Mesendoderm (in vitro differentiated cells): Measurements from ENCODE around the gene MAD1L1.

Source experiments
- DNase-seq: peaks from one replicate; pipeline ENCODE4 v3.0.0; 2013
- H2AK5ac ChIP-seq: 2 replicates; pipeline ENCODE4 v1.6.1; 2013; ENCODE audit warnings: low read length, inconsistent platforms
- H2BK120ac ChIP-seq: 2 replicates; pipeline ENCODE4 v1.6.1; 2013; ENCODE audit warnings: low read depth, mild to moderate bottlenecking, low read length, moderate library complexity, mixed read lengths
- H2BK15ac ChIP-seq: replicated peaks from 2 replicates; pipeline ENCODE4 v1.6.1; 2013; ENCODE audit warnings: low read depth, mild to moderate bottlenecking, moderate library complexity
- H2BK5ac ChIP-seq: 2 replicates; pipeline ENCODE4 v1.6.1; 2013; ENCODE audit warnings: low read length, inconsistent platforms
- H3K18ac ChIP-seq: 2 replicates; pipeline ENCODE4 v1.6.1; 2013; ENCODE audit warnings: mild to moderate bottlenecking, low read length, mixed read lengths
- H3K23ac ChIP-seq: one replicate; pipeline ENCODE4 v1.6.1; 2013; ENCODE audit warnings: low read length
- H3K27ac ChIP-seq: 2 replicates; pipeline ENCODE4 v1.5.1; 2013; ENCODE audit warnings: low read depth, mild to moderate bottlenecking, inconsistent platforms, low read length, moderate library complexity
- H3K27me3 ChIP-seq: 2 replicates; pipeline ENCODE4 v1.6.1; 2013; ENCODE audit warnings: low read length, control low read depth, mild to moderate bottlenecking, inconsistent platforms; ENCODE audit not compliant: insufficient read depth, poor library complexity
- H3K36me3 ChIP-seq: 2 replicates; pipeline ENCODE4 v1.6.1; 2013; ENCODE audit warnings: low read length, inconsistent platforms; ENCODE audit not compliant: control insufficient read depth, insufficient read depth
- H3K4ac ChIP-seq: one replicate; pipeline ENCODE4 v1.6.1; 2013; ENCODE audit warnings: low read depth, mild to moderate bottlenecking, low read length, moderate library complexity
- H3K4me1 ChIP-seq: 2 replicates; pipeline ENCODE4 v1.6.1; 2013; ENCODE audit warnings: low read depth, low read length, inconsistent platforms; ENCODE audit not compliant: control insufficient read depth
- H3K4me2 ChIP-seq: 2 replicates; pipeline ENCODE4 v1.6.1; 2013; ENCODE audit warnings: low read length
- H3K4me3 ChIP-seq: 2 replicates; pipeline ENCODE4 v1.5.1; 2013; ENCODE audit warnings: mild to moderate bottlenecking, low read length
- H3K56ac ChIP-seq: one replicate; pipeline ENCODE4 v1.6.1; 2013; ENCODE audit warnings: low read length
- H3K79me1 ChIP-seq: 2 replicates; pipeline ENCODE4 v1.6.1; 2013; ENCODE audit warnings: low read length, inconsistent platforms
- H3K79me2 ChIP-seq: 2 replicates; pipeline ENCODE4 v1.6.1; 2013; ENCODE audit warnings: mild to moderate bottlenecking, low read length; ENCODE audit not compliant: control insufficient read depth, insufficient read depth
- H3K9ac ChIP-seq: 2 replicates; pipeline ENCODE4 v1.6.1; 2013; ENCODE audit warnings: low read length, inconsistent platforms
- H4K5ac ChIP-seq: one replicate; pipeline ENCODE4 v1.6.1; 2013; ENCODE audit warnings: low read length
- H4K8ac ChIP-seq: one replicate; pipeline ENCODE4 v1.6.1; 2013; ENCODE audit warnings: low read depth, mild to moderate bottlenecking, control low read depth, low read length, moderate library complexity
- WGBS: extraction: QIAGEN DNeasy Blood & Tissue Kit; methylation state at CpG from one replicate; pipeline ENCODE4 v1.1.7; 2013; ENCODE audit warnings: low lambda C conversion rate, missing lambda C conversion rate; ENCODE audit not compliant: insufficient coverage; ENCODE audit errors: extremely low coverage; 5-methylcytosine and 5-hydroxymethylcytosine counted together

MAD1L1 gene

GRCh38 chr7:2030475-2031450, 202.0 kb downstream of the MAD1L1 start:
- H3K56ac ChIP-seq = no peak overlapping the region
- no peak overlapping the region for H3K27ac ChIP-seq
- H4K8ac ChIP-seq = no peak overlapping the region
- no peak overlapping the region for H2BK15ac ChIP-seq
- H3K27me3 ChIP-seq = no peaks in the 10 kb centered on the region
- no peak overlapping the region for H3K4me3 ChIP-seq
- no peaks in the 10 kb centered on the region for H3K79me1 ChIP-seq
- no peak overlapping the region for H2BK5ac ChIP-seq
- H2BK120ac ChIP-seq = no peak overlapping the region
- peaks cover 2% of the 10 kb centered on the region for H3K4me1 ChIP-seq
- no CpG with 5 or more reads among the region's 32 CpGs for WGBS
- H3K4ac ChIP-seq = no peak overlapping the region
- H3K18ac ChIP-seq = no peak overlapping the region
- no peak overlapping the region for H2AK5ac ChIP-seq
- H3K36me3 ChIP-seq = no peaks in the 10 kb centered on the region
- no peak overlapping the region for H3K23ac ChIP-seq
- no peaks in the 10 kb centered on the region for H3K79me2 ChIP-seq
- H3K4me2 ChIP-seq = no peak overlapping the region
- H3K9ac ChIP-seq = no peak overlapping the region
- H4K5ac ChIP-seq = no peak overlapping the region
- no peak for DNase-seq

GRCh38 chr7:2029936-2030335, 202.8 kb downstream of the MAD1L1 start:
- Histone ChIP-seq H4K8ac (no peak overlapping the region), H3K4me2 (no peak overlapping the region), H2AK5ac (no peak overlapping the region), H4K5ac (no peak overlapping the region), H3K4me1 (peaks cover 2% of the 10 kb centered on the region), H3K27me3 (no peaks in the 10 kb centered on the region), H2BK15ac (no peak overlapping the region), H3K4me3 (no peak overlapping the region), H3K9ac (no peak overlapping the region), H3K36me3 (no peaks in the 10 kb centered on the region), H3K4ac (no peak overlapping the region), H2BK120ac (no peak overlapping the region), H3K27ac (no peak overlapping the region), H3K18ac (no peak overlapping the region), H3K79me2 (no peaks in the 10 kb centered on the region), H2BK5ac (no peak overlapping the region), H3K79me1 (no peaks in the 10 kb centered on the region), H3K23ac (no peak overlapping the region), H3K56ac (no peak overlapping the region)
- no CpG with 5 or more reads among the region's 15 CpGs for WGBS
- no peak for DNase-seq

- no peak overlapping the region for H3K27ac ChIP-seq
Measured at GRCh38 chr7:2029211-2029905, 203.4 kb downstream of the MAD1L1 start.

GRCh38 chr7:2028733-2029132, 204.0 kb downstream of the MAD1L1 start:
- Histone ChIP-seq H3K56ac (no peak overlapping the region), H3K18ac (no peak overlapping the region), H3K79me2 (no peaks in the 10 kb centered on the region), H3K4me3 (no peak overlapping the region), H2BK5ac (no peak overlapping the region), H3K4me1 (peaks cover 2% of the 10 kb centered on the region), H3K4ac (no peak overlapping the region), H3K4me2 (no peak overlapping the region), H2BK15ac (no peak overlapping the region), H2AK5ac (no peak overlapping the region), H3K9ac (no peak overlapping the region), H4K5ac (no peak overlapping the region), H3K27me3 (no peaks in the 10 kb centered on the region), H4K8ac (no peak overlapping the region), H3K36me3 (no peaks in the 10 kb centered on the region), H2BK120ac (no peak overlapping the region), H3K79me1 (no peaks in the 10 kb centered on the region), H3K23ac (no peak overlapping the region), H3K27ac (no peak overlapping the region)
- WGBS = no CpG with 5 or more reads among the region's 7 CpGs
- no peak for DNase-seq

More at GRCh38 chr7:2029211-2029905, 203.4 kb downstream of the MAD1L1 start:
- Histone ChIP-seq H3K23ac (no peak overlapping the region), H3K4me1 (peaks cover 2% of the 10 kb centered on the region), H2BK120ac (no peak overlapping the region), H4K8ac (no peak overlapping the region), H2BK15ac (no peak overlapping the region), H3K9ac (no peak overlapping the region), H2AK5ac (no peak overlapping the region), H2BK5ac (no peak overlapping the region), H3K4me2 (no peak overlapping the region), H3K56ac (no peak overlapping the region), H3K27me3 (no peaks in the 10 kb centered on the region), H3K36me3 (no peaks in the 10 kb centered on the region), H3K79me2 (no peaks in the 10 kb centered on the region), H3K4ac (no peak overlapping the region), H3K79me1 (no peaks in the 10 kb centered on the region), H4K5ac (no peak overlapping the region), H3K18ac (no peak overlapping the region), H3K4me3 (no peak overlapping the region)
- DNase-seq = no peak
- WGBS = 100% methylated on average over 1 of the region's 16 CpGs

- DNase-seq = no peak
- Histone ChIP-seq H2BK5ac (no peak overlapping the region), H3K4me2 (no peak overlapping the region), H2BK15ac (no peak overlapping the region), H3K56ac (no peak overlapping the region), H3K79me1 (no peaks in the 10 kb centered on the region), H3K27ac (no peak overlapping the region), H4K5ac (no peak overlapping the region), H2AK5ac (no peak overlapping the region), H3K79me2 (no peaks in the 10 kb centered on the region), H3K23ac (no peak overlapping the region), H3K18ac (no peak overlapping the region), H4K8ac (no peak overlapping the region), H3K36me3 (no peaks in the 10 kb centered on the region), H2BK120ac (no peak overlapping the region), H3K4ac (no peak overlapping the region), H3K9ac (no peak overlapping the region), H3K4me3 (no peak overlapping the region), H3K27me3 (no peaks in the 10 kb centered on the region), H3K4me1 (no peaks in the 10 kb centered on the region)
- WGBS = no CpG with 5 or more reads among the region's 4 CpGs
Measured at GRCh38 chr7:2025188-2025587, 207.6 kb downstream of the MAD1L1 start.
